DMS 273 (cell line): ENCODE measurements around the gene STAC.
"Not testable (repeated sequence)": the region's sequence is repeated elsewhere in the genome, so short reads cannot be mapped to it uniquely, and the experiment has no call there.

Experiments
- DNase-seq: peaks from one replicate; lab custom pipeline; 2025; ENCODE audit not compliant: unreplicated experiment; lab: John Stamatoyannopoulos, UW

STAC gene

GRCh38 chr3:36476286-36476942 lies 96.1 kb downstream of the STAC start:
- DNase-seq, result no peak

- no peak for DNase-seq
These were observed 97.4 kb downstream of the STAC start for GRCh38 chr3:36477655-36478054.

DNA sequence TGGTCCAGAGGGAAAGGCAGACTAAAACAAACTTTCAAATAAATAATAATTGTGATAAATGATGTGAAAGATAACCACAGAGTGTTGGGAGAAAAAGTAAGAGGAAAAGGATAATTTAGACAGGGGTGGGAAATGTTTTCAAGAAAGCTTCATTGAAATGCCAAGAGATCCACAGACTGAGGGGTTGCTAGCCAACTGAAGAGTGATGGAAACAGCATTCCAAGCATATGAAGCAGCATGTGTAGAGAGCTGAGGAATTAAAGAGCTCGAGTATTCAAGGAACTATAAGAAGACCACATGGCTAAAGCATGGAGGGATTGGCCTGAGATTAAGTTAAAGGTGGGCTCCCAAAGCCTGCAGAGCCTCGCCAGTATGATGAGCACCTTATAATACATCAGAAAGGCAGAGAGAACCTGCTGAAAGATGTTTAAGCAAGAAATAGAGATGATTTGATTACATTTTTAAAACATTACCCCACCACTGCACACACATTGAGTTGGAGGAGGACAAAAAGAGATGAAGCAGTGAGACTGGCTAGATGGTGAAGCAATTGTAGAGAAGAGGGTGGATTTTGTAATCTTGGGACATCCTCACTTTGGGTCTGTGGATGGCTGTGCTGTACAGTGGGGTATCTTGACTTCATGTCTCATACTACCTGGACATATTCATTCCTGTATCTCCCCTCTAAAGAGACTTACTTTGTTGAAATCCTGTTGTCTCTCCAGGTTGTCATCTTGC lies 100.8 kb downstream of the STAC start:
- no peak for DNase-seq

DNA sequence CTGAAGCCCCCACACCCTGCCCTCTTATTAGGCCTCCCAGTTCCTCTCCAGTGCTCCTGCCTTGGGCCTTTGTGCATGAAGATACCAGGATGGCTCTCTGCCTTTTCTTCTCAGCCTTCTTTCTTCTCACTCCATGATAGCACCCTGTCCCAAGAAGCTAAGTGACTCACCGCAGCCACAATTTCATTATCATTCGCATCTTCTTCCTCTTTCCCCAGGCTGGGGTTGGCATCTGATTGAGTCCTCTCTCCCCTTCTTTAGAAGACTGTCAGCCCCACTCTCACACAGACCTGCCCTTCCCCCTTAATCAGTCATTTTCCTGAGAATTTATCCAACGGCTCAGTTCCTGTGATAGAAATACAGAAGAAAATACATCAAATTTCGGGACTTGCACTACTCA lies 102.0 kb downstream of the STAC start:
- no peak for DNase-seq

DNA sequence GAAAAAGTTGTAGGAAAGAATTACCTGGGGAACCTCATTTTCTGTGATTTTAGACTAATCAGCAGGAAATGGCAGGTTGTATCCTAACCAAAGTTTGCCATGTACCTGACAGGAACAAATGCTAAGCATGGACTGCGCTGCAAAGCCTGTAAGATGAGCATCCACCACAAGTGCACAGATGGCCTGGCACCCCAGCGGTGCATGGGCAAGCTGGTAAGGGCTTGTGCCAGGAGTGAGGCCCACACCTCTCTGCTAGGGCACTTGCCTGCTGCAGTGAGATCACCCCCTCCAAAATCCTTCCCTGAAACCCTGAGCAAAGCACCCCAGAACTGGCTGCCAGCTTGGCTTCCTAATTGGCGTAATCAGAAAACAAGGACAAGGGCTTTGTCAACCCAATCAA lies 102.6 kb downstream of the STAC start:
- DNase-seq, result peak; percentile 73

- DNase-seq, result no peak
These were observed 103.4 kb downstream of the STAC start for GRCh38 chr3:36483709-36484108.

DNA sequence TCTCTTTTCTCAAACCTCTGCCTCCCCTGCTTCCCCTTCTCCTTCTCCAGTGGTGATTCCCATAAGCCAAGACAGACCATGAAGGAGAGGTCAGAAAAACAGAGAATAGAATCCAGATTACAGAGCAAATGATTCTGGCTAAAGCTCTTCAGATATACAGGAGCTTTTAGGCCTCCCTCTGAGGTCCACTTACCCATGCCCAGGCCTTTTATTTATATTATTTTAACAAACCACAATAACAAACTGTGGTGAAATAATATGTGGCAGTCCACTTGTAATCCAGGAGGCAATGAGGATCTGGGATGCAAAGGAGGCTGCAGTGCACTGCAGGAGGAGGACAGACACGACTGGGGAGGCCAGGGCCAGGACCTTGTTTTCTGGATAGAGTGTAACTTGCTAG lies 104.1 kb downstream of the STAC start:
- no peak for DNase-seq

DNA sequence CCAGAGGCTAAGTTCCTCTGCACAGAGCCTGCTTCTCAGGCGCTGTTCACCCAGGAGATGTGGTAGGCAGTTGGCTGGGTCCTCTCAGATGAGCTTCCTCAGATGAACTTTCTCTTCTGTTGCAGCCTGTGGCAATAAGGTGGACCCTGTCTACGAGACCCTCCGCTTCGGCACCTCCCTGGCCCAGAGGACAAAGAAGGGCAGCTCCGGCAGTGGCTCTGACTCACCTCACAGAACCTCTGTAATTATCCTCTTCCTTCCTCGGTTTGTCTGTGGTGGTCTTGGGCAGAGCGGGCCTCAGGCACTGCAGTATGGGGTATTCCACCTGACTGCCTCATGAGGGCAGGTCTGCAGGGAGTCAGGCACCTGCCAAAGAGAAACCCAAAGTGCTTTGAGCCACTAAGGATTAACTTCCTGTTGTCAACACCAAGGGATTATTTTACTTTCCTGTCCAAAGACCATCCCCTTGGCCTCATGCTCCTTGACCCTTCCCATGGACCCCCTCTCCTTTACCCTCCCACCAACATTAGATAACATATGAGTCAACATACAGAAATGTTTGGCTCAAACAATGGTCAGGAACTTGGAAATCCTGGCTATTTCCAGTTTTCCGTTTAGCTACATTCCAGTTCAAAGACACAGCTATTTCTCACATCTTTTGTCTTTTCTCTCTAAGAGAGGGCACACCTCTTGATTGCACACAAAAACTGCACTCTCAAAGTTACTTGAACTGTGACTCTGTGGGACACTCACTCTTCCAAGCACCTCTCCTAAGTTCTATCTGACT lies 105.9 kb downstream of the STAC start:
- DNase-seq, result no peak

GRCh38 chr3:36487616-36488015 lies 107.3 kb downstream of the STAC start:
- no peak for DNase-seq

DNA sequence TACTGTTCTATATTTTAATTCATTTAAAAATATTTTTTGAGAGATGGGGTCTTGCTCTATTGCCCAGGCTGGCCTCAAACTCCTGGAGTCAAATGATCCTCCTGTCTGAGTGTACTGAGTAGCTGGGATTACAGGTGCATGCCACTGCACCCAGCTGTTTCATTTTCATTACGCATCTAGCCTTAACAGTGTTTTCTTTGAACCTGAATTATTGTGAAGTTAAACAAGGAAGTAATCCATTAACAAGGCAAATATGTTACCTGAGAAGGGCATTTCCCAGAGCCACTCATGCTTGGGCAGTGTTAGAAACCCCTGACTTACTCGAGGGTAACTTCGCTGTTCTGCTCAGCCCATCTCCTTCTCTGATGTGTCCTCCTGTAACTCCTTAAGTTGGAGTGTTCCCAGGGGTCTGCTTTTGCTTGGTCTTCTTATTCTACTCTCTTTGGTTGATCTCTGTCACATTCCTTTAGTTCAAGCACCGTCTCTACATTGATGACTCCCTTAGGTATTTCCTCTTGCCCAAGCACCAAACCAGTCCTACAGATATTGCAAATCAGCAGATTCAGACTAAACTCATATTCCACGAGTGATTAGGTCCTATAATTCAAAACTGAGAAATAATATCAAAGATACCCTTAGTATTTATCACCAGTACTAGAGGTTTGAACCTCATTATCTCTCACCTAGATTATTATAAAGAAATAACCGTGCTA lies 107.9 kb downstream of the STAC start:
- DNase-seq, result no peak

DNA sequence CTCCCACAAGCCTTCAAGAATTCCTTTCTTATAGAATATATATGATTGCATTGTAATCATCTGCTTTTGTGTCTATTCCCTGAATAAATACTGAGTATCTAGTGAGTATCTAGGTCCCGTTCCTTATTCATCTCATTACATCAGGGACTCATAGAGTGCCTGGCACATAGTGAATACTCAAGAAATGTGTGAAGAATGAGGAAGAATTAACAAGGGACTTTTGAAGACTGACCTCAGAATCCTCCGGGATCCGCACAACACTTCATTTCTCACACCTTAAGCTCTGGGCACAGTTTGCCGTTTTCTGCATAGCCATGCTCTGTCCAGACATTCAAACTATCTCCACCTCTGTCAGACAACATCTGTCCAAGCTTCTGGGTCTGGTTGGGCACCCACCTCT lies 108.8 kb downstream of the STAC start:
- no peak for DNase-seq

DNA sequence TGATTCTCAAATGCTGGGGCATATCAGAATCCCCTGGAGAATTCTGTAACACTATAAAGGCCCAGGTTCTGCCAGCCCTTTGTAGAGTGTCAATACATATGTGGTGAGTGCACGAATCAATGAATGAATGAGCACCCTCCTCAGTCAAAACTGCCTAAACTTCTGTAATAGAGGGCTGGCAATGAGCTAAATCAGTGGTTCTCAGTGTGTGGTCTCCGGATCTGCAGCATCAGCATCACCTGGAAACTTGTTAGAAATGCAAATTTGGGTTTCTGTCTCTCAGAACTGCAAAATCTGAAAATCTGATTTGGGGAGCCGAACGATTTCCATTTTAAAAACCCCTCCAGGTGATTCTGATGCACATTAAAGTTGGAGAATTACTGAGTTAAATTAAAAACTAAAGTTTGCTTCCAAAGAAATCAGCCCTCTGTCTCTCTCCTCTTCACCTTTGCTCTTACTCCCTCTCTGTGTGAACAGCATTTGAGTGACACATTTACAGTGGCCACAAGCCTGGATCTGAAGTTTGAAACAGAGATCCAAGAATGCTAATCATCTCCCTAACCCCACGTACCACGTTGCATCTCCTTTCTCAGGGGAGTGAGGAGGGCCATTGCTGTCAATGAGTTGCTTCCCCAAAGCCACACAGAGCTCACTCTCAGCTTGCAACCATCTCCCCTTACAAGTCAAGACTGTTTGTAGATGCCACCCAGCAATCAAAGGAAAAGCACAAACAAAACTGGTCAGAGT lies 109.5 kb downstream of the STAC start:
- no peak for DNase-seq

DNA sequence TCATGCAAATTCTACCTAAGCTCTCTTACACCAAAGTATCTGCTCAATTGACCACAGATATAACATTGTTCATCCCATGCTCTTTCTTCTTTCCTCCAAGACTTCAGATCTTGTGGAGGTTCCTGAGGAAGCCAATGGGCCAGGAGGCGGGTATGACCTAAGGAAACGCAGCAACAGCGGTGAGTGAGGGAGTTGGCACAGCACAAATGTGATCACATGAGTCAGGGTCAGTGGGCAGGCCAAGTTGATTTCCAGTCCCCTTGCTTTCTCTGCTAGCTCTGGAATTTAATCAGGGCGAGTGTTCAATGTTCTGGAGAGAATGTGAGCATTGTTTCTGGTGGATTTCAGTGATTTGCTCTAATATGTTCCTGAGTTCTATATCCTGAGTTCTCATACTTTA lies 112.7 kb downstream of the STAC start:
- DNase-seq, result no peak

DNA sequence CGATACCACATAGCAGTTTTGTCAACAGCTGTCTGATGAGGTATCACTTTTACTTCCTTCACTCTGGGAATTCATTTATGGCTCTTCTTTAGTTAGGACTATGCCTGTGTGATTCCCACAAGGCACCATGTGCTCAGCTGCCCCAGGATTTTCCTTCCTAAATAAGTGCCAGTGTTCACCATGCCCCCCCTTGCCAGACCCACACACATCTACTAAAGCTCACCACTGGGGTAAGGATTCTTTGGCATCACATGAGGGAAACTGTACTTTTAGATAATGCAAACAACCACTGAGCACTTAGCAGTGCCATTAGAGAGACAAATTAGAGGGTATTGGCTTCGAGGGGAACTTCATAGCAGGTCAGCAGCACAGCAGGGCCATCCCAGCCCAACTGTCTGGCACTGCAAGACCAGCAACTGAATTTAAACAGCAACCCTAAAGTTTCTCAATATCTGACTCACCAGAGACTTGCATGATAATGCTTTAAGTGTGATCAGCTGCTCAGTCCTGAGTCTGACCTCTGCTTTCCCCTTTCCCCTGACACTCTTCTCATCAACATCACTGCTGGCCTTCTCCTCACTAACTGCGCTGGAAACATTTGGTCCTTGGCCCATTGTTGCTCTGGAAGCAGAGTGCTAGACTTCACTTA lies 114.3 kb downstream of the STAC start:
- DNase-seq, result no peak

GRCh38 chr3:36496684-36497633 lies 116.7 kb downstream of the STAC start:
- DNase-seq, result no peak

DNA sequence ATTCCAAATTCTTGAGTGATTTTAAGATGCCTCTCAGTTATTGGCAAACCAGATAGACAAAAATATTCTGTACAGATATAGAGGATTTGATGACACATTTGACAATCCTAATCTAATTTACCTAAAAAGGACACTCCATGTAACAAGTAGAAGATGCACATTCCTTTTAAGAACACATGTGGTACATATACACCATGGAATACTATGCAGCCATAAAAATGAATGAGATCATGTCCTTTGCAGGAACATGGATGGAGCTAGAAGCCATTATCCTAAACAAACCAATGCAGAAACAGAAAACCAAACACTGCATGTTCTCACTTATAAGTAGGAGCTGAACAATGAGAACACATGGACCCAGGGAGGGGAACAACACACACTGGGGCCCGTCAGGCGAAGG lies 119.7 kb downstream of the STAC start:
- DNase-seq, result not testable (repeated sequence)

DNA sequence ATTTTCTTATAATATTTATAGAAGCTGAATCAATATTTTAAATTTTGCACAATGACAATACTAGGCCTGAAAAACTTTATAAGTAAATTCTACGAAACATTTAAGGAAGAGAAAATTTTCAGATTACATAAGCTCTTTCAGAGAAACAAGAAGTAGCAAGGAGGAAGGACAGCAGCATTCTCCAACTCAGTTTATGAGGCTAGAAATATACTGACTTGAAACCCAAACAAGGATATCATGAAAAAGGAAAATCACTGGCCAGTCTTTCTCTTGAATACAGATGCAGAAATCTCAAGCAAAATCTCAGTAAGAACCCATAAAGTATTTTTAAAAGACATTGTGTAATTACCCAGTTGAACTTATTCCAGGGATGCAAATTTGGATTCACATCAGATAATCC lies 121.3 kb downstream of the STAC start:
- DNase-seq, result no peak

- DNase-seq, result no peak
These were observed 125.1 kb downstream of the STAC start for GRCh38 chr3:36505393-36505792.
